ENCODE measurements around the gene SLC39A11. TPM values are rescaled to one million over a fixed set of nuclear protein-coding genes. Genes with fewer than 3 reads are reported as not detected.

The SLC39A11 gene
- total RNA-seq, 1 donor from 2014 or later = 26.0 TPM

DNA sequence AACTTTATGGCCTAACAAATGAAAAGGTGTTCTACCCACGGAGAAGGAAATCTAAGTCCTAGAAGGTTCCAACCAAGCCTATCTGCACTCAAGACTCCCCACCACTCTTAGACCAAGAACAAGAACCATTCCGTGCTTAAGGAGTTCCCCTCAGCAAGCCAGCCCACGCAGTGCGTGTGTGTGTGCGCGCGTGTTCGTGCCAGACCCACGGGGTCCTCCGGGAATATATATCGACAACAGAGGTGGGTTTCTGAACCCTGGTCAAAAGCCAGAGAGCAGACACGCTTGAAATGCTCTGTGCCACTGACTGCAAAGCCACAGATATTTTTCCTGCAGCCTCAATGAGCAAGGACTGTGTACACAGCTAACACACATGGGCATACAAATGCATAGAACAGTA, 70.7 kb downstream of the SLC39A11 start:
- Mint-ChIP-seq H3K4me1 (no peaks in the 10 kb centered on the region), H3K27ac (no peak overlapping the region), H3K36me3 (peaks cover 6% of the 10 kb centered on the region)

DNA sequence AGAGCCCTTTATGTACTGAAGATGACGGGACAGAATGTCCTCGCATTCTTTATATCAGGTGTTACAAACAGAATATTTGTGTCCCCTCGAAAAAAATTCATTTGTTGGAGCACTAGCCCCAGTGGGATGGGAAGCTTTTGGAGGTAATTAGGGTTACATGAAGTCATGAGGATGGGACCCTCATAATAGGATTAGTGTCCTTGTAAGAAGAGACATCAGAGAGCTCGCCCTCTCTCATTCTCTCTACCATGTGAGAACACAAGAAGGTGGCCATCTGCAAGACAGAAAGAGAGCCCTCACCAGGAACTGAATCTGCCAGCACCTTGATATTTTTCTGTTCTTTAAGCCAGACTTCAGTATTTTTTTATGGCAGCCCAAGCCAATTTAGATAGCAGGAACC, 72.4 kb downstream of the SLC39A11 start:
- TF ChIP-seq, protein P1, sequence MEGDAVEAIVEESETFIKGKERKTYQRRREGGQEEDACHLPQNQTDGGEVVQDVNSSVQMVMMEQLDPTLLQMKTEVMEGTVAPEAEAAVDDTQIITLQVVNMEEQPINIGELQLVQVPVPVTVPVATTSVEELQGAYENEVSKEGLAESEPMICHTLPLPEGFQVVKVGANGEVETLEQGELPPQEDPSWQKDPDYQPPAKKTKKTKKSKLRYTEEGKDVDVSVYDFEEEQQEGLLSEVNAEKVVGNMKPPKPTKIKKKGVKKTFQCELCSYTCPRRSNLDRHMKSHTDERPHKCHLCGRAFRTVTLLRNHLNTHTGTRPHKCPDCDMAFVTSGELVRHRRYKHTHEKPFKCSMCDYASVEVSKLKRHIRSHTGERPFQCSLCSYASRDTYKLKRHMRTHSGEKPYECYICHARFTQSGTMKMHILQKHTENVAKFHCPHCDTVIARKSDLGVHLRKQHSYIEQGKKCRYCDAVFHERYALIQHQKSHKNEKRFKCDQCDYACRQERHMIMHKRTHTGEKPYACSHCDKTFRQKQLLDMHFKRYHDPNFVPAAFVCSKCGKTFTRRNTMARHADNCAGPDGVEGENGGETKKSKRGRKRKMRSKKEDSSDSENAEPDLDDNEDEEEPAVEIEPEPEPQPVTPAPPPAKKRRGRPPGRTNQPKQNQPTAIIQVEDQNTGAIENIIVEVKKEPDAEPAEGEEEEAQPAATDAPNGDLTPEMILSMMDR (IDR thresholded peaks at IDR 0.05; ENCODE audit: unreplicated experiment) = no peak
- Mint-ChIP-seq H3K27me3 (ENCODE audit: low read depth) (no peaks in the 10 kb centered on the region), H3K4me3 (no peak overlapping the region)

More for the DNA sequence above, 70.7 kb downstream of the SLC39A11 start:
- Mint-ChIP-seq H3K4me3 (no peak overlapping the region), H3K27me3 (ENCODE audit: low read depth) (no peaks in the 10 kb centered on the region), H3K9me3 (peaks cover 20% of the 10 kb centered on the region)
- DNase-seq (ENCODE audit: low spot score in 2 of 2, unreplicated experiment in 2 of 2) = no peak
- TF ChIP-seq, protein P1 (IDR thresholded peaks at IDR 0.05; ENCODE audit: unreplicated experiment) = no peak

DNA sequence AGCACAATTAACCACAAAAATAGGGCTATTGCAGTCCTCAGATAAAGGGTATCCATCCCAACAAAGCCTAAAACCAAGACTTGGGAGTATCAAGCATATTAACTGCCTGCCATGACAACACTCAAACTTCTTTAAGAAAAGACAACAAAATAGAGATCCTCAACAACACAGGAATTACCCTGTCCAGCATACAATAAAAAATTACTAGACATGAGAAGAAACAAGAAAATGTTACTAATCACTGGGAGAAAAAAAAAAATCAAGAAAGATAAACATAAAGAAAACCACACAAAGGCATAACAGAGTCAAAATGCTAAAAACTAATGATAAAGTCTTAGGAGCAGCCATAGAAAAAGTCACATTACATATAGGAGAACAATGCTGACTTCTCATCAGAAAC, 73.9 kb downstream of the SLC39A11 start:
- Mint-ChIP-seq H3K27me3 (ENCODE audit: low read depth) (no peaks in the 10 kb centered on the region), H3K36me3 (peaks cover 5% of the 10 kb centered on the region), H3K4me1 (peaks cover 4% of the 10 kb centered on the region), H3K27ac (no peak overlapping the region), H3K4me3 (no peak overlapping the region), H3K9me3 (peaks cover 20% of the 10 kb centered on the region)
- no peak for DNase-seq (ENCODE audit: low spot score in 2 of 2, unreplicated experiment in 2 of 2)
- TF ChIP-seq, protein P1 (IDR thresholded peaks at IDR 0.05; ENCODE audit: unreplicated experiment) = no peak

More for the DNA sequence above, 72.4 kb downstream of the SLC39A11 start:
- Mint-ChIP-seq H3K36me3 (peaks cover 6% of the 10 kb centered on the region), H3K27ac (no peak overlapping the region), H3K4me1 (no peaks in the 10 kb centered on the region), H3K9me3 (peaks cover 20% of the 10 kb centered on the region)
- no peak for DNase-seq (ENCODE audit: low spot score in 2 of 2, unreplicated experiment in 2 of 2)

DNA sequence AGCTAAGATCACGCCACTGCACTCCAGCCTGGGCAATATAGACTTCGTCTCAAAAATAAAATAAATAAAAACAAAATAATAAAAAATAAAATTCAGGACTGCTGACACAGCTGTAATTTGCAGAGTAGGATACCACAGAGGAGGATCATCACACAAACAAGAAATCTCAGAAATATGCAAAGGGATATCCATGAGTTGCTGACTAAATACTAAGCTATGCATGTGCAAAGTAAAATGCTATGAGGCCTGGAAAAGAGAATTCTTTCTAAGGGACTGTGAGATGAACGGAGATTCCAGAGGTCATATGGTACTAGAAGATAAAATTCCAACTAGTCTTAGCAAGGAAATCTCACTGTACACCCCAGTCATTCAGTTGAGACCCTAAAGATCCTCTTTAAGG, 74.8 kb downstream of the SLC39A11 start:
- no peaks in the 10 kb centered on the region for H3K27me3 Mint-ChIP-seq (ENCODE audit: low read depth)
- peaks cover 20% of the 10 kb centered on the region for H3K9me3 Mint-ChIP-seq
- TF ChIP-seq, protein P1 (IDR thresholded peaks at IDR 0.05; ENCODE audit: unreplicated experiment) = no peak
- H3K4me3 Mint-ChIP-seq = no peak overlapping the region
- no peak for DNase-seq (ENCODE audit: low spot score in 2 of 2, unreplicated experiment in 2 of 2)
- peaks cover 4% of the 10 kb centered on the region for H3K4me1 Mint-ChIP-seq
- H3K27ac Mint-ChIP-seq = no peak overlapping the region
- H3K36me3 Mint-ChIP-seq = peaks cover 4% of the 10 kb centered on the region

DNA sequence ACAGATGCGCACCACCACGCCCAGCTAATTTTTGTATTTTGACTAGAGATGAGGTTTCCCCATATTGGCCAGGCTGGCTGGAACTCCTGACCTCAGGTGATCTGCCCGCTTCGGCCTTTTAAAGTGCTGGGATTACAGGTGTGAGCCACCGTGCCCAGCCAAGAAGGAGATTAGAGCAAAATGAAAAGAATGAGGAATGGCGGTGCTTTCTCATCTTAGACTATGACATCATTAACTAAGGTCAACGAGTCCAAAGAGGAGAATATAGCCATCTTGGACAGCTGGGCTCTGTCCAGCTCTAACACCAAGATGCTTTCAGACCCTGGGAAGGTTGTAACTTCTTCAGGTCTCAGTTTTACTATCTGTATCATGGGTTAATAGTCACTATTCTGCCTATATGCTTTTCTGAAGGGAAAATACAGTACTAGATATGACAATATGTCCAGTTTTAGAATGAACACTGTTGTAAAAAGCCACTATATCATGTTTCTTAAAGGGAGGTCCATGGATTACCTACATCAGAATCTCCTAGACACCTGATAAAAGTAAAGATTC, 76.7 kb downstream of the SLC39A11 start:
- H3K9me3 Mint-ChIP-seq = peaks cover 20% of the 10 kb centered on the region
- H3K27ac Mint-ChIP-seq = no peak overlapping the region

More for the DNA sequence above, 76.7 kb downstream of the SLC39A11 start:
- TF ChIP-seq, protein P1 (IDR thresholded peaks at IDR 0.05; ENCODE audit: unreplicated experiment) = no peak
- no peak overlapping the region for H3K4me3 Mint-ChIP-seq
- peaks cover 4% of the 10 kb centered on the region for H3K36me3 Mint-ChIP-seq
- peaks cover 4% of the 10 kb centered on the region for H3K4me1 Mint-ChIP-seq
- no peaks in the 10 kb centered on the region for H3K27me3 Mint-ChIP-seq (ENCODE audit: low read depth)
- no peak for DNase-seq (ENCODE audit: low spot score in 2 of 2, unreplicated experiment in 2 of 2)
